ENCODE results near the gene HLF. TPM values are rescaled to one million over a fixed set of nuclear protein-coding genes. Genes with fewer than 3 reads are reported as not detected.
A peak's percentile ranks its signal among the peaks of the same experiment; 100 is the strongest.

The HLF gene
- total and polyA plus RNA-seq, 2 donors (not counting 1 experiment from before 2014, with no cell fraction given), result 0.10 TPM; not detected in 1

- peak; percentile 80 for ATAC-seq (ENCODE audit: low read depth)
- no peak overlapping the region for H3K4me2 ChIP-seq (replicated peaks; ENCODE audit: low read depth, low read length, poor library complexity, severe bottlenecking)
- CTCF ChIA-PET, result interaction anchor here (0.7 to 3.7 kb wide), 13 partner anchors 8 to 321 kb away, joined by 3 to 61 read pairs (median 4); no protein-coding TSS in a partner anchor
Measured at GRCh38 chr17:55295411-55296170, 30.8 kb downstream of the HLF start.

More at GRCh38 chr17:55295411-55296170, 30.8 kb downstream of the HLF start:
- no peaks in the 10 kb centered on the region for H3K9me3 ChIP-seq (ENCODE audit: control extremely low read depth in 1 of 3, control insufficient read depth in 2 of 3, insufficient read depth in 1 of 3, low read length in 2 of 3)
- Mint-ChIP-seq H3K27ac (no peak overlapping the region), H3K9me3 (ENCODE audit: insufficient read depth) (no peaks in the 10 kb centered on the region), H3K27me3 (peaks cover 11% of the 10 kb centered on the region), H3K4me1 (peaks cover 21% of the 10 kb centered on the region), H3K4me3 (no peak overlapping the region)
- no peaks in the 10 kb centered on the region for H3K79me2 ChIP-seq (ENCODE audit: control insufficient read depth, insufficient read depth, low read length)
- no peak overlapping the region for H2AFZ ChIP-seq (ENCODE audit: insufficient read depth, low read depth, low read length, poor library complexity, severe bottlenecking)
- H3K4me1 ChIP-seq (ENCODE audit: control insufficient read depth in 2 of 2, insufficient read depth in 2 of 2, low read length in 2 of 2), result peaks cover 8 to 20% of the 10 kb centered on the region in 2 donors
- no peak overlapping the region for H3K4me3 ChIP-seq (ENCODE audit: control extremely low read depth in 1 of 5, extremely low read depth in 1 of 5, insufficient read depth in 1 of 5, low read depth in 2 of 5, low read length in 4 of 5)
- H3K27me3 ChIP-seq (replicated peaks in 1 of 4; ENCODE audit: control extremely low read depth in 1 of 4, control insufficient read depth in 3 of 4, insufficient read depth in 4 of 4, low read length in 3 of 4), result no peaks in the 10 kb centered on the region
- H3K36me3 ChIP-seq (replicated peaks in 1 of 2; ENCODE audit: control extremely low read depth in 1 of 2, control insufficient read depth in 1 of 2, extremely low read depth in 1 of 2, insufficient read depth in 2 of 2, low read length in 1 of 2), result no peaks in the 10 kb centered on the region
- intact Hi-C loops (cut with micrococcal nuclease), result loop anchor here (1.0 kb wide), 1 partner anchor 302 kb away; no protein-coding TSS in a partner anchor
- peak; percentile 62 for DNase-seq
- TF ChIP-seq CTCF (IDR thresholded peaks at IDR 0.05) (peak; percentile 93), EZH2 (IDR thresholded peaks at IDR 0.05; ENCODE audit: borderline replicate concordance, insufficient read depth, low read depth, low read length, poor library complexity, severe bottlenecking) (no peak)
- WGBS (ENCODE audit: insufficient coverage), result 50% methylated on average over 3 of the region's 10 CpGs
- no peak overlapping the region for H3K27ac ChIP-seq (ENCODE audit: low read length in 2 of 2)
- no peaks in the 10 kb centered on the region for H4K20me1 ChIP-seq (ENCODE audit: control insufficient read depth, insufficient read depth, low read length, poor library complexity, severe bottlenecking)
- POLR2A ChIA-PET, result no interaction called here
- no peak overlapping the region for H3K9ac ChIP-seq (ENCODE audit: low read length)
